ENCODE measurements around the gene TBX19.

- TF ChIP-seq CTCF (IDR thresholded peaks at IDR 0.05) (no peak), POLR2A (IDR thresholded peaks at IDR 0.05) (no peak), POLR2AphosphoS5 (IDR thresholded peaks at IDR 0.05) (no peak)
Observed at GRCh38 chr1:168317309-168317708, 36.6 kb downstream of the TBX19 start.

All from transverse colon (tissue), 4 donors.